BLaER1 treated with 17β-estradiol and CSF1 and Interleukin-3, amounts not matched to agents 10 nM and 100 nM (cell line): ENCODE measurements around the gene JKAMP.

ENCODE experiments used
- H3K27ac ChIP-seq, 11 experiments: shearing (Covaris generic); formaldehyde crosslinking; 2 replicates each; pipeline ENCODE4 v1.8.1; 2022
- H3K27me3 ChIP-seq, 11 experiments: shearing (Covaris generic); formaldehyde crosslinking; 2 replicates each; pipeline ENCODE4 v1.8.1; 2022
- H3K36me3 ChIP-seq, 11 experiments: shearing (Covaris generic); formaldehyde crosslinking; 2 replicates each; pipeline ENCODE4 v1.8.1; 2022
- H3K4me1 ChIP-seq, 10 experiments: shearing (Covaris generic); formaldehyde crosslinking; 2 replicates each; pipeline ENCODE4 v1.8.1; 2022
- H3K4me2 ChIP-seq, 11 experiments: shearing (Covaris generic); formaldehyde crosslinking; 2 replicates each; pipeline ENCODE4 v1.8.1; 2022
- H3K4me3 ChIP-seq, 10 experiments: shearing (Covaris generic); formaldehyde crosslinking; 2 replicates each; pipeline ENCODE4 v1.8.1; 2022
- H3K9ac ChIP-seq, 11 experiments: shearing (Covaris generic); formaldehyde crosslinking; 2 replicates each; pipeline ENCODE4 v1.8.1; 2022
- H3K9me3 ChIP-seq, 11 experiments: shearing (Covaris generic); formaldehyde crosslinking; replicated peaks in 1 of 11; 2 replicates each; pipeline ENCODE4 v1.8.1; 2022
- H4K20me1 ChIP-seq, 11 experiments: shearing (Covaris generic); formaldehyde crosslinking; 2 replicates each; pipeline ENCODE4 v1.8.1; 2022
- Cebpa-rat ChIP-seq, 11 experiments: shearing (Covaris generic); IDR thresholded peaks; 2 replicates each; pipeline ENCODE4 v1.8.1; 2022

Gene JKAMP

DNA sequence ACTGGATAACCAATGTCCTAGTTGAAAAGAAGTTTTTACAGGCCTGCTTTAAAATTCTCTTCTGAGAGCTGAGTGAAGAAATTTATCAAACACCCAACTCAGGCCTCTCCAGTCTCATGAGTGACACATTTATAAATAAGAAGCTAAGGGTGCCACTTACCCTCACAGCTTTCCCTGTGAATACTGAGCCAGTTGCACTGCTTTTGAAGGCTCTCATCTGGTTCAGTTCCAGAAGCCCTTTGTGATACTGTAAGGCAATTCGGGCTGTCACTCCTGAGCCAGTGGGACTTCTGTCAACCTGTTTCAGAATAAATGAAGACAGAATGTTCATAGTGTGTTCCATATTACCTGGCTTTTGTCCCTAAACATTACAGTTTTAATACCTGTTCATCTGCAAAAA is 8.6 kb upstream of the JKAMP start:
- Histone ChIP-seq H3K4me3 (no peak overlapping the region), H3K9ac (no peak overlapping the region), H3K27me3 (no peaks in the 10 kb centered on the region), H3K9me3 (no peaks in the 10 kb centered on the region), H3K4me2 (no peak overlapping the region), H3K36me3 (peaks cover 56 to 81% (median 65%) of the 10 kb centered on the region in 11 experiments), H3K27ac (no peak overlapping the region), H3K4me1 (peaks cover 7 to 14% (median 10%) of the 10 kb centered on the region in 10 experiments; a peak in 16 of 20 replicates), H4K20me1 (peaks cover 0 to 21% (median 5%) of the 10 kb centered on the region in 11 experiments; a peak in 9 of 22 replicates)
- TF ChIP-seq Cebpa-rat (IDR thresholded peaks at IDR 0.05), result no peak

DNA sequence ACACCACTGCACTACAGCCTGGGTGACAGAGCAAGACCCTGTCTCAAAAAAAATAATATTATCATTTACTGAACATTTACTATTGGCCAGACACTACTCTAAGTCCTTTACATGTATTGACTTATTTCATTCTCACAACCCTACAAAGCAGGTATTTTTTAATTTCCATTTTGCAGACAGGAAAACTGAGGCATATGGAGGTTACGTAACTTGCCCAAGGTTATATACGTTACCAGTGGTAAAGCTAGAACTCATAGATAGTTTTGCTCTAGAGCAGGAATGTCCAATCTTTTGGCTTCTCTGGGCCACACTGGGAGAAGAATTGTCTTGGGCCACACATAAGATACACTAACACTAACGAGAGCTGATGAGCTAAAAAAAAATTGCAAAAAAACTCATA is 5.8 kb upstream of the JKAMP start:
- no peak overlapping the region for H3K4me2 ChIP-seq
- peaks cover 28 to 41% (median 38%) of the 10 kb centered on the region in 10 experiments for H3K4me1 ChIP-seq
- no peak overlapping the region for H3K9ac ChIP-seq
- no peaks in the 10 kb centered on the region for H3K27me3 ChIP-seq
- no peak overlapping the region for H3K27ac ChIP-seq
- H3K4me3 ChIP-seq, result no peak overlapping the region
- peaks cover 0 to 30% (median 5%) of the 10 kb centered on the region in 11 experiments; a peak in 12 of 22 replicates for H4K20me1 ChIP-seq
- TF ChIP-seq Cebpa-rat (IDR thresholded peaks at IDR 0.05), result no peak
- peaks cover 32 to 54% (median 45%) of the 10 kb centered on the region in 11 experiments for H3K36me3 ChIP-seq
- no peaks in the 10 kb centered on the region for H3K9me3 ChIP-seq

DNA sequence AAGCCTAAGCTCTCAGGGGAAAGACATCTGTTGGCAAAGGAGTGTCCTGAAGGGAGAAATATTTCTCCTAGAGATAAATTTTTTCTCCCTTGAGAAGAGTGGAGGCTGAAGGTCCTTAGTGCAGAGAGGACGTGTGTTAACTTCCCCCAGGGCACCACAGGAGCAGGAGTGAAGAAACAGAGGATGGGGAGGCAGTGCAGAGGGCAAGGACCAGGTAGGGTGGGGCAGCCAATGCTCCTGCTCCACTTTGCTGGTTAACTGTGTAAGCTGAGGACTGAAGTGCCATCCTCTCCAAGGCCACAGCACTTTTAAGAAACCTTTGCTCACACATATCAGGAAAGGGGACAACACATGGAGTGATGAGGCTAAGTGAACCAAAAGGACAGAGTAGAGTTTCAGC is 4.2 kb upstream of the JKAMP start:
- H4K20me1 ChIP-seq, result peaks cover 0 to 30% (median 5%) of the 10 kb centered on the region in 11 experiments; a peak in 12 of 22 replicates
- no peak overlapping the region for H3K4me3 ChIP-seq
- peaks cover 19 to 38% (median 32%) of the 10 kb centered on the region in 11 experiments for H3K36me3 ChIP-seq
- no peak for TF ChIP-seq Cebpa-rat (IDR thresholded peaks at IDR 0.05)
- peaks cover 28 to 41% (median 39%) of the 10 kb centered on the region in 10 experiments for H3K4me1 ChIP-seq
- no peaks in the 10 kb centered on the region for H3K9me3 ChIP-seq
- no peaks in the 10 kb centered on the region for H3K27me3 ChIP-seq
- H3K27ac ChIP-seq, result no peak overlapping the region
- H3K9ac ChIP-seq, result no peak overlapping the region
- peak overlapping the region in 10 of 11 experiments; percentile 15 to 99 (median 92); a peak in 12 of 22 replicates for H3K4me2 ChIP-seq

DNA sequence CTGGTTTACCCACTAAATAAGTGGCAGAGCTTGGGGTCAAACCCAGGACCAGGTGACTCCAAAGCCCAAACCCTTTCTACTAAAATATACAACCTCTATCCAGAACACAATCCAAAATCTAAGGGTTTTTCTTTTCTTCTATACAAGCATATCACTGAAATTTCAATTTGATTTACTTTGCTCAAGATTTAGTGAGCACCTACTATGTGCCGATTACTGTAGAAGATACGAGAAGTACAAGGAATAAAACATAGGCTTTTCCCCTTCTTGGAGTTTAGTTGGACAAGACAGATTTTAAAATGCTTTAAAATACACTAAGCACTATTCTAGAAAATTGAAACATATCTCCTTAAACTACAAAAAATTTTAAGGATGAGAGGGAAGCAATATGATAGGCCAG is 2.9 kb upstream of the JKAMP start:
- no peaks in the 10 kb centered on the region for H3K27me3 ChIP-seq
- no peak overlapping the region for H3K27ac ChIP-seq
- H3K9me3 ChIP-seq, result no peaks in the 10 kb centered on the region
- peaks cover 39 to 53% (median 51%) of the 10 kb centered on the region in 10 experiments for H3K4me1 ChIP-seq
- TF ChIP-seq Cebpa-rat (IDR thresholded peaks at IDR 0.05), result no peak
- peak overlapping the region; percentile 85 to 99 (median 97); a peak in 21 of 22 replicates for H3K4me2 ChIP-seq
- H3K36me3 ChIP-seq, result peaks cover 11 to 26% (median 21%) of the 10 kb centered on the region in 11 experiments; a peak in 20 of 22 replicates
- H3K4me3 ChIP-seq, result no peak overlapping the region
- no peak overlapping the region for H3K9ac ChIP-seq
- peaks cover 0 to 30% (median 8%) of the 10 kb centered on the region in 11 experiments; a peak in 14 of 22 replicates for H4K20me1 ChIP-seq

DNA sequence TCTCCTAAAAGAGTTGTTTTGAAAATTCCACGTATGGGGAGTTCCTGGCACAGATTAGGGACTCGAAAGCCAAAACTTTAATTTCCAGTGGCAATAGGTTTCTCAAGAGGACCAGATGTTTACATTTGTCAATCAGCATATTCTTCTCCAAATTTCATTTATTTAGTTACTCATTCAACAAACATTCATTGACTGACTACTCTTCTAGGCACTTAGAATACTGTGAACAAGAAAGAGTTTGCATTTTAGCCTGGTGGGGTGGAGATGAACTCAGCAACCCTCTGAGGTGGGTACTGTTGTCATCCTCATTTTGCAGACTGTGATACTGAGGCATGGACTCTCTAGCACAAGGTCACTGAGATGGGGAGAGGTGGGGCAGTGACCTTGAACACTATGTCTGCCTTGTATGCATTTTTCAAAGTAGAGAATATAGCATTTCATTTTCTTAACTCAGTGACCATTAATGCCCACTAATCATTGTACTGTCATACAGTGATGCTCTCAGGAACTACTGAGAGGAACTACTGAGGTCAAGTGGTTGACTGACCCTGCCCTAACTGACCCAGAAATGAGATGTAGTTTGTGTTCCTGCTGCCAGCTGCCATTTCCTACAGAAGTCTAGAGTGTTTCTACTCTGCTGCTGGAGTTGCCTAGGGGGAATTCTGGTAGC is 2.3 kb upstream of the JKAMP start:
- H3K4me2 ChIP-seq, result peak overlapping the region; percentile 85 to 99 (median 97)
- peak overlapping the region in 7 of 10 experiments; percentile 74 to 89 (median 79); a peak in 11 of 20 replicates for H3K4me3 ChIP-seq
- H3K27ac ChIP-seq, result peak overlapping the region in 3 of 11 experiments; percentile 90 to 93 (median 92); a peak in 3 of 22 replicates
- no peaks in the 10 kb centered on the region for H3K27me3 ChIP-seq
- H3K36me3 ChIP-seq, result peaks cover 10 to 22% (median 18%) of the 10 kb centered on the region in 11 experiments; a peak in 20 of 22 replicates
- peak overlapping the region in 6 of 11 experiments; percentile 87 to 92 (median 90); a peak in 8 of 22 replicates for H3K9ac ChIP-seq
- TF ChIP-seq Cebpa-rat (IDR thresholded peaks at IDR 0.05), result no peak
- peaks cover 45 to 59% (median 54%) of the 10 kb centered on the region in 10 experiments for H3K4me1 ChIP-seq
- peaks cover 0 to 30% (median 10%) of the 10 kb centered on the region in 11 experiments; a peak in 14 of 22 replicates for H4K20me1 ChIP-seq
- H3K9me3 ChIP-seq, result no peaks in the 10 kb centered on the region

DNA sequence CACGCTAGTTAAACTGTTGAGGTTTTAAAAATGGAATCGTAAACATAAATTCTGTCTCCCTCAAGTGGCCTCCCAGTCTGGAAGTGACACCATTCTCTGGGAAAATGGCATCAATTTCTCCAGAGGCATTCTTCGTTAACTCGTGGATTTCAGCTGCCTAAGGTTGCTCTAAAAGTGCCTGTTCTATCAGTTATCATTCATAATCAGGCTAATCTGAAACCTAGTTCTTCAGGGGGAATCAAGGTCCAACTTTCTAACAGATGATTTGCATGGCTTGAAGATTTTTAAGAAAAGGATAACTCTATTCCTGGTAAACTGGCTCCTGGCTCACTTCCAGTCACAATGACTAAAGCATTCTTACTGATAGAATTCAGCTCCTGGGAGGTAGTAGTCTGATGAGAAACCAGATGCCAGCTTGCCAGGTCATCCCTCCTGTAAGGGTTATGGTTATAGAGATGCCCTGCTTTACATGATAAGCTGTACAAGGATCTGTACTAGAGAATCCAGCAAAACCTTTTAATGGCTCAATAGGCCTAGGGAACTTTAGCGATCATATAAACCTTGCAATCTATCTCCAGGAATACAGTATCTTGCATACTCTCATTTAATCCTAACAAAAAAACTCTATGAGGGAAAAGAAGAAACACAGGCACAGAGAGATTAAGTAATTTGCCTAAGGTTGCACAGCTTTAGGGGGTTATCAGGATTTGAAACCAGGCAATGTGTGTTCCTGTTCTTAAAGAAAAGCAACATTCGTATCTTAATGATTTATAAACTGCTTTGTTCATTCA is 1.6 kb upstream of the JKAMP start:
- H3K4me2 ChIP-seq, result peak overlapping the region; percentile 85 to 99 (median 97)
- TF ChIP-seq Cebpa-rat (IDR thresholded peaks at IDR 0.05), result no peak
- H3K36me3 ChIP-seq, result peaks cover 14 to 24% (median 18%) of the 10 kb centered on the region in 11 experiments; a peak in 20 of 22 replicates
- H3K9me3 ChIP-seq, result no peaks in the 10 kb centered on the region
- peak overlapping the region; percentile 84 to 92 (median 90) for H3K9ac ChIP-seq
- peaks cover 0 to 30% (median 12%) of the 10 kb centered on the region in 11 experiments; a peak in 14 of 22 replicates for H4K20me1 ChIP-seq
- no peaks in the 10 kb centered on the region for H3K27me3 ChIP-seq
- H3K4me1 ChIP-seq, result peaks cover 47 to 60% (median 54%) of the 10 kb centered on the region in 10 experiments
- H3K4me3 ChIP-seq, result peak overlapping the region; percentile 70 to 89 (median 80)
- peak overlapping the region in 8 of 11 experiments; percentile 84 to 94 (median 91); a peak in 12 of 22 replicates for H3K27ac ChIP-seq

DNA sequence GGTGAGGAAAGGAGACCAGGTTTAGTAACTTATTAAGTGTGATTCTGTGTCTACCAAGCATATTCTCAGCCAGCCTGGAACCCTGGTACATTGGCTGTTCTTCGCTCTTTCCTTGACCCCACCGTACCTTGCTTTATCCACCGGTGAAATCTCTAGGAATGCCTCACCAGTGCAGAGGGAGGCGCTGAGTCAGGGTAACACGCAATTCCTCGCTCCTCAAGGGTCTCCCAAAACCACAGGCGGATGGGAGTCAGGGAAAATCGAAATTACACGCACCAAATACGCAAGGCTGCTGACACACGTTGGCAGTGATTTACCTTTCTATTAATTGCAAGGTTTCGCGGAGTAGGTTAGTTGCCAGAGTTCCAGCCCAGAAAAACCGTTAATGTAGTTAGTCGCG is 954 bp upstream of the JKAMP start:
- H3K27me3 ChIP-seq, result no peaks in the 10 kb centered on the region
- H3K36me3 ChIP-seq, result peaks cover 13 to 26% (median 19%) of the 10 kb centered on the region in 11 experiments; a peak in 21 of 22 replicates
- H3K4me1 ChIP-seq, result peaks cover 47 to 60% (median 55%) of the 10 kb centered on the region in 10 experiments
- peak overlapping the region; percentile 84 to 92 (median 90) for H3K9ac ChIP-seq
- TF ChIP-seq Cebpa-rat (IDR thresholded peaks at IDR 0.05), result no peak
- H3K4me3 ChIP-seq, result peak overlapping the region; percentile 70 to 89 (median 80)
- H4K20me1 ChIP-seq, result peaks cover 0 to 30% (median 12%) of the 10 kb centered on the region in 11 experiments; a peak in 14 of 22 replicates
- H3K27ac ChIP-seq, result peak overlapping the region in 10 of 11 experiments; percentile 76 to 94 (median 91); a peak in 21 of 22 replicates
- no peaks in the 10 kb centered on the region for H3K9me3 ChIP-seq
- peak overlapping the region; percentile 85 to 99 (median 97) for H3K4me2 ChIP-seq

DNA sequence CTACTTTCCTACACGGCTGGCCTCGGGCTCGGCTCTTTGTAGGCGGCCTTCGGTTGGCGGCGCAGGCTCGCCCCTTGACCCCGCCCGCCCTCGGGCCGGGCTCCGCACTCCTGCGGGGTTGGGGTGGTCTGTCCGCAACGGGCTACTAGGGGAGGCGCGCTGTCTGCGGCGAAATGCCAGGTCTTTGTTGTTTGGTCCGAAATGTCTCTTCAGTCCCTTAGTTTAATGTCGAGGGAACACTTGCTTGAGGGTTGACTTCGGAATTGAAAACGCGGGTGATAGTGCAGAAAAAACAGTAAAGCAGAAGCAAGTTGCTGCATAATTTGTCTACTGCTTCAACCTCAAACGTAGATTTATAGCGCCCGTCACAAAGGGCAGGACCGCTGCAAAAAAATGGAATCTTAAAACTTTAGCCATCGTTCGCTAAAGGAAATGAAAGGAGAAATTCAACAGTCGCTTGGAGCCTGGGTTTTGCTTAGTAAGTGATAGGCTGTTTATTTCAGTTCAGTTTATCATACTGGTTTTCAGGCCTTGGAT is 390 bp downstream of the JKAMP start:
- Histone ChIP-seq H4K20me1 (peaks cover 0 to 30% (median 12%) of the 10 kb centered on the region in 11 experiments; a peak in 14 of 22 replicates), H3K27me3 (no peaks in the 10 kb centered on the region), H3K4me2 (peak overlapping the region; percentile 64 to 96 (median 82)), H3K36me3 (peaks cover 17 to 31% (median 24%) of the 10 kb centered on the region in 11 experiments), H3K9me3 (no peaks in the 10 kb centered on the region), H3K4me1 (peaks cover 47 to 72% (median 55%) of the 10 kb centered on the region in 10 experiments), H3K27ac (peak overlapping the region; percentile 76 to 94 (median 91)), H3K4me3 (peak overlapping the region; percentile 70 to 89 (median 80)), H3K9ac (peak overlapping the region; percentile 84 to 92 (median 90))
- TF ChIP-seq Cebpa-rat (IDR thresholded peaks at IDR 0.05), result no peak
